ENCODE measurements around the gene MAPK6. TPM values are rescaled to one million over a fixed set of nuclear protein-coding genes. Genes with fewer than 3 reads are reported as not detected.

MAPK6 gene
- total and polyA plus RNA-seq, 9 of the 15 experiments (the other 6 are each of a cell fraction or from before 2014, with no cell fraction given): 28.5 to 97.1 (median 74.0) TPM

DNA sequence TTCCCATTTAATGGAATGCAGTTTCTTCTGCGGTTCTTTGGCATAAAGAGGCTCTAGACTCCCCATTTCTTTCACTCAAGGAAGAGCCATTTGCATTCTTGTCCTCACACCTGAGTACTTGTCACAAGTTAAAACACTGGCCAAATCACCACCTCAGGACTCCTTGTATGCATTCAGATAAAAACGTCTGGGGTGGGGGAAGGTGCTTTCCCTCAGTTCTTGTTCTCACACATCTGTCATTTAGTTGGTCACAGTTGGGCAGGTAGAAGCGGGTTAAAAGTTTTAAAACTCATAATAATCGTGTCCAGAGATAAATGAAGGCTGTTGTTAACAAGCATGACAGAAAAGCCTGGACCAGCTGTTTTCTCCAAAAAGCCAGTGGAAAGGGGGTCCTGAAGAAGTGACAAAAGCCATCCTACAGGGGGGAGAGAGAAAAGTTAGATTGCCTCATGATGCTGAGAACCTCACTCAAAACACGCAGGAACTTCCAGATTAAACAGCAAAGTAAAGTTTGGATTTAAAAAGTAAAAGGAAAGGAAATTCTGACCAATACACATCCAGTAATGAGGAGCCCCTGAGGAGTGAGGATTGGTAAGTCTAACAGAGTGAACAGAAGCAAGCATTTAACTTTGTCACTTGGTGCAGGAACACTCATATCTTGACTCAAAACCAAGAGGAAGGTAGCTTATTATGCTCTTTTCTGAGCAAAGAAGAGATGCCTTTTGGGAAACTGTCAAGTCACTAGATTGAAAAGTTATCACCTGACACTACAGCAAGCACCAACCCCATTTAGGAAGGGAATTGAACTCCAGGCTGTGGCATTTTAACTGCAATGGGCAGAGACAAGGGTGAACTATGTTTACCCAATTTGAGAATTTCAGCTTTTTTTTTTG lies 90.8 kb downstream of the MAPK6 start:
- 2% methylated on average over 5 of the region's 5 CpGs for WGBS (ENCODE audit: insufficient coverage, low coverage, missing lambda C conversion rate)
- H3K79me2 ChIP-seq (ENCODE audit: control insufficient read depth, insufficient read depth, low read length): no peaks in the 10 kb centered on the region
- no peak for TF ChIP-seq ZNF175 (CRISPR knock-in tag; IDR thresholded peaks at IDR 0.05; ENCODE audit: low read depth)
- H3K4me3 ChIP-seq: no peak overlapping the region
- no peak overlapping the region for H3K9ac ChIP-seq (ENCODE audit: insufficient read depth in 1 of 2, low read depth in 2 of 2, low read length in 2 of 2)
- in situ Hi-C loops (cut with MboI) (no loop called here), intact Hi-C loops (cut with micrococcal nuclease) (no loop called here)
- no TSS peak for BruUV-seq (replicated peaks)
- no peak for DNase-seq (ENCODE audit: extremely low read depth in 1 of 4, low spot score in 3 of 4)
- no peaks in the 10 kb centered on the region for H4K20me1 ChIP-seq (replicated peaks; ENCODE audit: control insufficient read depth, insufficient read depth, low read length)
- no peak overlapping the region for H3K27ac ChIP-seq (ENCODE audit: extremely low read depth, low read depth, low read length)
- CTCF ChIA-PET (ENCODE audit: low intra/inter-chr PET ratio): no interaction called here
- H3K9me1 ChIP-seq (ENCODE audit: control insufficient read depth, insufficient read depth, low read length): no peaks in the 10 kb centered on the region
- H2AFZ ChIP-seq (ENCODE audit: low read depth, low read length): no peak overlapping the region
- H3K9me3 ChIP-seq (replicated peaks; ENCODE audit: control insufficient read depth, insufficient read depth, low read depth, low read length): no peaks in the 10 kb centered on the region
- POLR2A ChIA-PET: interaction anchor here (0.5 to 1.4 kb wide), 2 partner anchors 9 to 10 kb away, joined by 3 to 5 read pairs; no protein-coding TSS in a partner anchor
- no peaks in the 10 kb centered on the region for H3K4me1 ChIP-seq (replicated peaks in 1 of 2; ENCODE audit: control insufficient read depth in 2 of 2, insufficient read depth in 2 of 2, low read length in 2 of 2)
- 0 out of 5 replicates have a peak, but pooled peaks cover 0 to 2% of the 10 kb centered on the region in 2 experiments for H3K27me3 ChIP-seq (ENCODE audit: control insufficient read depth in 2 of 2, insufficient read depth in 2 of 2, low read length in 2 of 2)
- no peak for FAIRE-seq
- H3K36me3 ChIP-seq (ENCODE audit: control insufficient read depth, insufficient read depth, low read length): no peaks in the 10 kb centered on the region
- no peak overlapping the region for H3K4me2 ChIP-seq (ENCODE audit: insufficient read depth, low read length)
- ATAC-seq: no peak

DNA sequence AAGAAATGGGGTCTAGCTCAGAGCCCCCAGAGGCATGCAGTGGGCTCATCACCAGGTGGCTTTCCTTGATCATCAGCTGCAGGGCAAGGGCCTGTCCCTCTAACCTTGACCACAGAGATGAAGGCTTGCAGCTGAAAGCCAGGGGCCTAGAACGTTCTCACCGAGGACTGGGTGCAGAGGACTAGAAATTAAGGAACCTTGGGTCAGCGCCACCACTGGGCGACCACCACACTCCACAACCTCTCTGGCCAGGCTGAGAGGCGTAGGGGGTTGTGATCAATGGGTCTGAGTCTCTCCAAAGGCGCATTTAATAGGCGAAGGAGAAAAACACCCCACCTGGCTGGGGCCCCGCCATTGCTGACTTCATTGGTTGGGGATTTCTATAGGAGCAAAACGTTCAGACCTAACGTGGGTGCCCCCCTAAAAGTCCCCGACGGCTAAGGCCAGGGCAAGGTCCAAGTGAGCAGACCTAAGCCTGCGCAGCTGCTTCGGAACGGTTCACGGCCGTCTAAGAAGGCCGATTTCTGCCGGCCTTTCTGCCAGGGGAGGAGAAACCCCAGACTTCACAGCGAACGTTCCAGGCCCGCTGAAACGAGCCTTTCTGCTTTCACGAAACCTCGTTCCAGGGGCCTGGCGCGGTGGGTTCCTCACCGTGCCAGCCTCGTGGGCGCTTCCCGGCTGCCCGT lies 92.6 kb downstream of the MAPK6 start:
- FAIRE-seq (no peak), DNase-seq (ENCODE audit: extremely low read depth in 1 of 4, low spot score in 3 of 4) (no peak), ATAC-seq (no peak)
- Histone ChIP-seq H3K36me3 (ENCODE audit: control insufficient read depth, insufficient read depth, low read length) (no peaks in the 10 kb centered on the region), H3K4me2 (ENCODE audit: insufficient read depth, low read length) (no peak overlapping the region), H4K20me1 (replicated peaks; ENCODE audit: control insufficient read depth, insufficient read depth, low read length) (no peaks in the 10 kb centered on the region), H3K4me3 (no peak overlapping the region), H3K9ac (ENCODE audit: insufficient read depth in 1 of 2, low read depth in 2 of 2, low read length in 2 of 2) (no peak overlapping the region), H3K27me3 (ENCODE audit: control insufficient read depth in 2 of 2, insufficient read depth in 2 of 2, low read length in 2 of 2) (0 out of 5 replicates have a peak, but pooled peaks cover 0 to 2% of the 10 kb centered on the region in 2 experiments), H3K4me1 (replicated peaks in 1 of 2; ENCODE audit: control insufficient read depth in 2 of 2, insufficient read depth in 2 of 2, low read length in 2 of 2) (peaks cover 0 to 11% of the 10 kb centered on the region in 2 experiments; a peak in 2 of 5 replicates), H2AFZ (ENCODE audit: low read depth, low read length) (no peak overlapping the region), H3K79me2 (ENCODE audit: control insufficient read depth, insufficient read depth, low read length) (no peaks in the 10 kb centered on the region), H3K27ac (ENCODE audit: extremely low read depth, low read depth, low read length) (no peak overlapping the region), H3K9me3 (replicated peaks; ENCODE audit: control insufficient read depth, insufficient read depth, low read depth, low read length) (no peaks in the 10 kb centered on the region), H3K9me1 (ENCODE audit: control insufficient read depth, insufficient read depth, low read length) (no peaks in the 10 kb centered on the region)
- in situ Hi-C loops (cut with MboI): no loop called here
- 72% methylated on average over 26 of the region's 32 CpGs for WGBS (ENCODE audit: insufficient coverage, low coverage, missing lambda C conversion rate)
- intact Hi-C loops (cut with micrococcal nuclease): no loop called here
- BruUV-seq (replicated peaks): no TSS peak
- ChIA-PET CTCF (ENCODE audit: low intra/inter-chr PET ratio) (no interaction called here), POLR2A (interaction anchor here (1.4 kb wide), 1 partner anchor 11 kb away, joined by 5 read pairs; no protein-coding TSS in a partner anchor)
- TF ChIP-seq ZNF184 (CRISPR knock-in tag; IDR thresholded peaks at IDR 0.05) (no peak), HMGN3 (IDR thresholded peaks at IDR 0.05; ENCODE audit: borderline replicate concordance, extremely low read depth, insufficient read length, low read depth, low read length) (no peak), RBM15 (IDR thresholded peaks at IDR 0.05; ENCODE audit: insufficient read depth, low read length) (no peak), ZNF707 (CRISPR knock-in tag; conservative IDR thresholded peaks at IDR 0.05) (no peak), ZNF224 (CRISPR knock-in tag; IDR thresholded peaks at IDR 0.05) (no peak), CTBP1 (IDR thresholded peaks at IDR 0.05; ENCODE audit: borderline replicate concordance) (no peak)
- TF ChIP-seq, protein P1, sequence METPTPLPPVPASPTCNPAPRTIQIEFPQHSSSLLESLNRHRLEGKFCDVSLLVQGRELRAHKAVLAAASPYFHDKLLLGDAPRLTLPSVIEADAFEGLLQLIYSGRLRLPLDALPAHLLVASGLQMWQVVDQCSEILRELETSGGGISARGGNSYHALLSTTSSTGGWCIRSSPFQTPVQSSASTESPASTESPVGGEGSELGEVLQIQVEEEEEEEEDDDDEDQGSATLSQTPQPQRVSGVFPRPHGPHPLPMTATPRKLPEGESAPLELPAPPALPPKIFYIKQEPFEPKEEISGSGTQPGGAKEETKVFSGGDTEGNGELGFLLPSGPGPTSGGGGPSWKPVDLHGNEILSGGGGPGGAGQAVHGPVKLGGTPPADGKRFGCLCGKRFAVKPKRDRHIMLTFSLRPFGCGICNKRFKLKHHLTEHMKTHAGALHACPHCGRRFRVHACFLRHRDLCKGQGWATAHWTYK (CRISPR knock-in tag; IDR thresholded peaks at IDR 0.05): no peak

All from K562 (cell line).